Panc1 (cell line): ENCODE results near the gene RPL7A. TPM values are rescaled to one million over a fixed set of nuclear protein-coding genes. Genes with fewer than 3 reads are reported as not detected.
A peak's percentile ranks its signal among the peaks of the same experiment; 100 is the strongest.
"Not testable (repeated sequence)": the region's sequence is repeated elsewhere in the genome, so short reads cannot be mapped to it uniquely, and the experiment has no call there.

Experiments
- ATAC-seq: fragments of 200-7000 bp; cut with Tn5 transposase; 2 replicates; pipeline ENCODE4 v1.9.1; 2020; ENCODE audit warnings: mild to moderate bottlenecking, moderate library complexity
- BruUV-seq: library from RNA; stranded (reverse); fragments of 400-500 nt; replicated peaks from 2 replicates; lab custom pipeline; 2021; lab: Mats Ljungman, UMichigan
- CTCF ChIA-PET: fragments of 300-600 bp; sonication (Branson Sonifier 250); formaldehyde crosslinking; loops from one replicate; lab custom pipeline; 2022; ENCODE audit warnings: antibody characterized with exemption; lab: Charles Lee
- POLR2A ChIA-PET: fragments of 300-600 bp; sonication (Branson Sonifier 250); formaldehyde crosslinking; loops from one replicate; lab custom pipeline; 2022; ENCODE audit warnings: antibody characterized with exemption; lab: Charles Lee
- DNase-seq: peaks from one replicate; pipeline ENCODE4 v3.0.0-alpha.2; 2010; ENCODE audit warnings: low read depth, low spot score
- H3K27ac ChIP-seq: 2 replicates; pipeline ENCODE4 v1.5.1; 2011; ENCODE audit warnings: mild to moderate bottlenecking, low read length, inconsistent platforms
- H3K27me3 ChIP-seq: fragments of 200-500 bp; sonication (Bioruptor generic); 2 replicates; pipeline ENCODE4 v1.6.0; 2014; ENCODE audit warnings: low read length, inconsistent platforms; ENCODE audit not compliant: control insufficient read depth, insufficient read depth
- H3K36me3 ChIP-seq: fragments of 200-500 bp; sonication (Bioruptor generic); 2 replicates; pipeline ENCODE4 v1.5.1; 2014; ENCODE audit warnings: inconsistent platforms, mild to moderate bottlenecking, low read length, moderate library complexity; ENCODE audit not compliant: control insufficient read depth, insufficient read depth
- H3K4me1 ChIP-seq: 2 replicates; pipeline ENCODE4 v1.5.1; 2011; ENCODE audit warnings: inconsistent platforms, mild to moderate bottlenecking, low read length, moderate library complexity; ENCODE audit not compliant: control insufficient read depth, insufficient read depth
- H3K4me3 ChIP-seq, 2 experiments: 2 replicates each; pipeline ENCODE4 v1.5.1; 2011 to 2012; ENCODE audit warnings: low read depth in 2 of 2, low read length in 2 of 2, mild to moderate bottlenecking in 2 of 2, inconsistent platforms in 1 of 2, moderate library complexity in 1 of 2
- H3K9me3 ChIP-seq: fragments of 200-500 bp; sonication (Bioruptor generic); 2 replicates; pipeline ENCODE4 v1.5.1; 2014; ENCODE audit warnings: low read depth, mild to moderate bottlenecking, inconsistent platforms, low read length, moderate library complexity; ENCODE audit not compliant: control insufficient read depth, insufficient read depth
- POLR2AphosphoS5 ChIP-seq: IDR thresholded peaks from 2 replicates; pipeline ENCODE4 v1.6.1; 2012; ENCODE audit warnings: mild to moderate bottlenecking, low read depth, low read length, moderate library complexity
- REST ChIP-seq, 2 experiments: IDR thresholded peaks; 2 replicates each; pipeline ENCODE4 v1.6.1; 2011 to 2012; ENCODE audit warnings: low read depth in 2 of 2, control low read depth in 1 of 2, low read length in 1 of 2, mild to moderate bottlenecking in 1 of 2, moderate library complexity in 1 of 2; ENCODE audit not compliant: insufficient read depth in 1 of 2
- SIN3A ChIP-seq: IDR thresholded peaks from 2 replicates; pipeline ENCODE4 v1.6.1; 2012; ENCODE audit warnings: low read depth, mild to moderate bottlenecking, low read length, moderate library complexity, borderline replicate concordance; ENCODE audit not compliant: insufficient read depth
- TCF7L2 ChIP-seq: IDR thresholded peaks from 2 replicates; pipeline ENCODE4 v1.6.1; 2011; ENCODE audit warnings: mild to moderate bottlenecking, low read depth, low read length, inconsistent platforms
- in situ Hi-C: cut with HindIII; loops from 2 replicates; pipeline ENCODE4 v1.10.0; 2016; ENCODE audit warnings: low sequenced_read_pairs, low pct_unique_long_range_greater_than_20kb
- intact Hi-C: fragments of 100-400 bp; cut with micrococcal nuclease; formaldehyde crosslinking; loops from one replicate; pipeline ENCODE4 v1.10.0; 2022; ENCODE audit not compliant: unreplicated experiment
- total RNA-seq: library from RNA; stranded (reverse); gene quantifications from one replicate; pipeline ENCODE4 v1.2.1, GENCODE V29; 2021; ENCODE audit not compliant: unreplicated experiment
- TF ChIP-seq, protein P1 (sequence below): fragments of 450-650 bp; IDR thresholded peaks from 2 replicates; pipeline ENCODE4 v1.5.1; 2017; ENCODE audit warnings: mild to moderate bottlenecking

Gene RPL7A
- total RNA-seq, 1 experiment from 2014 or later = 1,104 TPM

GRCh38 chr9:133333566-133333965, 14.5 kb upstream of the RPL7A start:
- H3K4me3 ChIP-seq = no peak overlapping the region
- in situ Hi-C loops = no loop called here
- H3K9me3 ChIP-seq = no peaks in the 10 kb centered on the region
- BruUV-seq = no TSS peak
- DNase-seq (no peak), ATAC-seq (no peak)
- H3K27me3 ChIP-seq = no peaks in the 10 kb centered on the region
- peaks cover 8% of the 10 kb centered on the region for H3K36me3 ChIP-seq
- no peak overlapping the region for H3K27ac ChIP-seq
- CTCF ChIA-PET = no interaction called here
- intact Hi-C loops = no loop called here
- peaks cover 6% of the 10 kb centered on the region for H3K4me1 ChIP-seq
- TF ChIP-seq POLR2AphosphoS5 (no peak), REST (IDR thresholded peaks at IDR 0.05; ENCODE audit: insufficient read depth in 1 of 2, low read depth in 2 of 2, low read length in 1 of 2) (no peak), SIN3A (no peak), TCF7L2 (no peak)
- TF ChIP-seq, protein P1, sequence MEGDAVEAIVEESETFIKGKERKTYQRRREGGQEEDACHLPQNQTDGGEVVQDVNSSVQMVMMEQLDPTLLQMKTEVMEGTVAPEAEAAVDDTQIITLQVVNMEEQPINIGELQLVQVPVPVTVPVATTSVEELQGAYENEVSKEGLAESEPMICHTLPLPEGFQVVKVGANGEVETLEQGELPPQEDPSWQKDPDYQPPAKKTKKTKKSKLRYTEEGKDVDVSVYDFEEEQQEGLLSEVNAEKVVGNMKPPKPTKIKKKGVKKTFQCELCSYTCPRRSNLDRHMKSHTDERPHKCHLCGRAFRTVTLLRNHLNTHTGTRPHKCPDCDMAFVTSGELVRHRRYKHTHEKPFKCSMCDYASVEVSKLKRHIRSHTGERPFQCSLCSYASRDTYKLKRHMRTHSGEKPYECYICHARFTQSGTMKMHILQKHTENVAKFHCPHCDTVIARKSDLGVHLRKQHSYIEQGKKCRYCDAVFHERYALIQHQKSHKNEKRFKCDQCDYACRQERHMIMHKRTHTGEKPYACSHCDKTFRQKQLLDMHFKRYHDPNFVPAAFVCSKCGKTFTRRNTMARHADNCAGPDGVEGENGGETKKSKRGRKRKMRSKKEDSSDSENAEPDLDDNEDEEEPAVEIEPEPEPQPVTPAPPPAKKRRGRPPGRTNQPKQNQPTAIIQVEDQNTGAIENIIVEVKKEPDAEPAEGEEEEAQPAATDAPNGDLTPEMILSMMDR = no peak
- POLR2A ChIA-PET = interaction anchor here (0.6 kb wide), 1 partner anchor 91 kb away, joined by 5 read pairs; no protein-coding TSS in a partner anchor

DNA sequence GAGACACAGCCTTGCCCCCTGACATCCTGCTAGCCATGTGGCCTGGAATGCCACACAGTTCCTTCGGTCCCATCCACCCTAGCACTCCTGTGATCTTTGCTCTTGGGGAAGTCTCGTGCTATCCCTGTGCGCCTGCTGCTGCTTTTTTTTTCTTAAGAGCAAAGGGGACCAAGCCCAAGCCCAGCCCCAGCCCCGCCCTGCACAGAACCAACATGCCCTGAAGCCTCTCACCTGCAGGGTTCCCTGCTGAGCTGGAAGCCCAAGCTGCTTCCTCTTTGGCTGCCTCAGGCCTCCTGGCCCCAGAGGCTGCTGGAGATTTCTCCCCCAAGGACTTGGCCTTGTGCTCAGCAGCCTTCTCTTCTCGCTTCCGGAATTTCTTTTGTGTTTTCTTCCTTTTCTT, 13.9 kb upstream of the RPL7A start:
- Histone ChIP-seq H3K27me3 (no peaks in the 10 kb centered on the region), H3K27ac (no peak overlapping the region; the same call in 1 of the 2 replicates), H3K4me3 (no peak overlapping the region), H3K9me3 (no peaks in the 10 kb centered on the region), H3K4me1 (peaks cover 6% of the 10 kb centered on the region), H3K36me3 (peaks cover 8% of the 10 kb centered on the region)
- BruUV-seq = no TSS peak
- intact Hi-C loops (no loop called here), in situ Hi-C loops (no loop called here)
- ChIA-PET CTCF (no interaction called here), POLR2A (no interaction called here)
- DNase-seq = no peak
- ATAC-seq = no peak
- TF ChIP-seq REST (IDR thresholded peaks at IDR 0.05; ENCODE audit: insufficient read depth in 1 of 2, low read depth in 2 of 2, low read length in 1 of 2) (no peak), SIN3A (no peak), POLR2AphosphoS5 (no peak), TCF7L2 (no peak)
- TF ChIP-seq, protein P1 = no peak

- H3K4me1 ChIP-seq, intact Hi-C loops, ATAC-seq, BruUV-seq, in situ Hi-C loops, DNase-seq, H3K27me3 ChIP-seq, CTCF ChIA-PET, H3K9me3 ChIP-seq, H3K36me3 ChIP-seq: not testable (repeated sequence)
- Histone ChIP-seq H3K27ac (peak overlapping the region; percentile 88), H3K4me3 (peak overlapping the region; percentile 75 to 90)
- POLR2A ChIA-PET = interaction anchor here (0.6 kb wide), 1 partner anchor 311 kb away, joined by 4 read pairs; no protein-coding TSS in a partner anchor
Measured at GRCh38 chr9:133334888-133335287, 13.1 kb upstream of the RPL7A start.
